Measurements from ENCODE around the gene KAT8.
A peak's percentile ranks its signal among the peaks of the same experiment; 100 is the strongest.

The KAT8 gene

DNA sequence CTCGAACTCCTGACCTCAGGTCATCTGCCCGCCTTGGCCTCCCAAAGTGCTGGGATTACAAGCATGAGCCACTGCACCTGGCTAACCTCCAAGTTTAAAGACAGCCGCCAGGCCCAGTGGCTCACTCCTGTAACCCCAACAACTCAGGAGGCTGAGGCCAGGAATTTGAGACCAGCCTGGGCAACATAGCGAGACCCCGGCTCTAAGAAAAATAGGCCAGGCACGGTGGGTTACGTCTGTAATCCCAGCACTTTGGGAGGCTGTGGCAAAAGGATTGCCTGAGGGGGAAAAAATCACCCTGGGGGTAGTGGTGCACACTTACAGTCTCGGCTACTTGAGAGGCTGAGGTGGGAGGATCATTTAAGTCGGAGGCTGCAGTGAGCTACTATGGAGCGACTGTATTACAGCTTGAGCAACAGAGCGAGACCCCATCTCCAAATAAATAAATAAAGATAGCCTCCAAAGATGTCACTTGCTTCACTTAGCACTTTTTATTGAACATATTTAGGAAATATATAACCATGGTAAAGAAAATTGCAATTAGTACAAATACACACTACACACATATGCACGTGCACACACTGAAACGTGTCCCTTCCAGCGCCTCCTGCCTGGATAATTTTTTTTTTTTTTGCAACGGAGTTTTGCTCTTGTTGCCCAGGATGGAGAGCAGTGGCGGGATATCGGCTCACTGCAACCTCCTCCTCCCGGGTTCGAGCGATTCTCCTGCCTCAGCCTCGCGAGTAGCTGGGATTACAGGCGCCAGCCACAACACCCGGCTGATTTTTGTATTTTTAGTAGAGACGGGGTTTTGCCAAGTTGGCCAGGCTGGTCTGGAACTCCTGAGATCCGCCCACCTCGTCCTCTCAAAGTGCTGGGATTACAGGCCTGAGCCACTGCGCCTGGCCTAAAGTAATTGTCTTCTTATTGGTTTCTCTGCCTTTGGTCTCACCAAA, 10.7 kb upstream of the KAT8 start:
- no peak for DNase-seq (ENCODE audit: low read depth in 2 of 2, low spot score in 1 of 2)

DNA sequence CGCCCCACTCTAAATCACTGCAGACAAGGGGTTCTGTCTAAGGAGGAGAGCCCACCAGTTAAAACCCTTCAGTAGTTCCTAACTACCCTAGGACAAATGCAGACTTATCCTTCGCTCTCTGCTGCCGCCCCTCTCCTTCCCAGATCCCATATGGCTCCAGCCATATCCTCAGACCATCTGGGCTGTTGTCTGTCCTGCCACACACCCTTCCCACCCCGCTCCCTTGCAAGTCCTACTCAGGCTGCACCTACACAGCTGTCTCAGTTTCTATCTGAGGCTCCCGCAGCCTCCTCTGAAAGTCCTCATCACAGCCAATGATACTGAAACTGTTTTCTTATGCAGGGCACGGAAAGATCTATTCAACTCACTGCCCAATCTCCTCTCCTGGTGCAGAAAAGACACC, 10.0 kb upstream of the KAT8 start:
- no peak for DNase-seq (ENCODE audit: low read depth in 2 of 2, low spot score in 1 of 2)

DNA sequence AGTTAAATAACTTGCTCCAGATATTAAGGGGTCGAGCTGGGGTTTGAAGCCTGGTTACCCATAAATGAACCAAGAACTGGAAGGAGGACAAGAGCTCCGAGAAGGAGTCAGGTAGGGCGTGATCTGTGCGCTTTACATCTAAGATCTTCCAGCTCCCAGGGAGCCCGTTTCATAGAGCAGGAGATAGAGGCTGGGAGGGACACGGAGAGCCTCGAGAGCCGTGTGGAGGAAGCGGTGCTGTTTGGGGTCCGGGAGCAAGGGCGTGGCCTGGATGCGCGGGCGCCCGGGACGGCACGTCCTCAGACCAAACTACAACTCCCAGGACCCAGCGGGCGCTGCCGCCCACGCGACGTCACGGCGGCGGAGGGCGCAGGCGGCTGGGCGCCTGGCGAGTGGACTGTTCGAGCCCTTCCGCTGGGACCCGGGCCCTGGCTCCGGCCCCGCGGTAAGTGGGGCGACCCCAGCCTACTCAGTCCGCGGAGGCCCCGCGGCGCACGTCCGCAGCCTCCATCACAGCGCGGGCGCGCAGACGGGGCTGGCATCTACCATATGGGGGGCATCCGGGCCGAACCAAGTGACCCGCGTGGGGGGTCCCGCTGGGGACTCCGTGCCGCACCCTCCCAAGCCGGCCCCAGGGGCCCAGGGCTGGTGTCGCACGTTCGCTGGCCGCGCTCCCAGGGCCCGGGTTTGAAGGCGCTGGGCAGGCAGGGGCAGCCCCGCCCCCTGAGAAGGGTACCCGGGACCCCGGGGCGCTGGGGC, 9.2 kb upstream of the KAT8 start, which contains the start of gene BCKDK:
Gene BCKDK, plus strand, starts transcription at position 352 of the 759 bp plus-strand sequence. CDS start 838 bp downstream, outside the sequence.
- DNase-seq (ENCODE audit: low read depth in 2 of 2, low spot score in 1 of 2) = peak; percentile 33 to 38

DNA sequence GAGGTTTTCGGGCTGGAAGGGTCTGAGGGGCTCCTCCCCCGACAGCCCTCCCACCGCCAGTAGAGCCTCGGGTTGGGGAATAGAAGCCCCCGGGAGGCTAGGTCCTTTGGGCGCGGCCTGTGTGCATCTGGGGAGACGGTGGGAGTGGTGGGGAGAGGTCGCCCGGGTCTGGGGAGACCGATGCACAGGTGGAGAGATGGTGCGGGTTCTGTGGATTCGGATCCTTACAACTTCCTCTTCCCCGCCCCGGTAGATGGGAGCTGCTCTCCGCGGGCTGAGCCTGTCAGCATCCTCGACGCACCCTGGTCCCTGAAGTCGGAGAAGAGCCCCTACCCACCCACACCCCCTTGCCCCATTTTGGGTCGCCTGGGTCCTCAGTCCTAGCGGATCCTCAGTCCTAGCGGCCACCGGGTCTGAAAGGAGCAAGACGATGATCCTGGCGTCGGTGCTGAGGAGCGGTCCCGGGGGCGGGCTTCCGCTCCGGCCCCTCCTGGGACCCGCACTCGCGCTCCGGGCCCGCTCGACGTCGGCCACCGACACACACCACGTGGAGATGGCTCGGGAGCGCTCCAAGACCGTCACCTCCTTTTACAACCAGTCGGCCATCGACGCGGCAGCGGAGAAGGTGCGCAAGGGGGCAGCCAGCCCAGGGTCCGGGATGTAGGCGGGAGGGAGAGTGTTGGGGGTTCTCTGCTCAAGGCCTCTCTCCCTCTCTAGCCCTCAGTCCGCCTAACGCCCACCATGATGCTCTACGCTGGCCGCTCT, 8.5 kb upstream of the KAT8 start:
- no peak for DNase-seq (ENCODE audit: low read depth in 2 of 2, low spot score in 1 of 2)

DNA sequence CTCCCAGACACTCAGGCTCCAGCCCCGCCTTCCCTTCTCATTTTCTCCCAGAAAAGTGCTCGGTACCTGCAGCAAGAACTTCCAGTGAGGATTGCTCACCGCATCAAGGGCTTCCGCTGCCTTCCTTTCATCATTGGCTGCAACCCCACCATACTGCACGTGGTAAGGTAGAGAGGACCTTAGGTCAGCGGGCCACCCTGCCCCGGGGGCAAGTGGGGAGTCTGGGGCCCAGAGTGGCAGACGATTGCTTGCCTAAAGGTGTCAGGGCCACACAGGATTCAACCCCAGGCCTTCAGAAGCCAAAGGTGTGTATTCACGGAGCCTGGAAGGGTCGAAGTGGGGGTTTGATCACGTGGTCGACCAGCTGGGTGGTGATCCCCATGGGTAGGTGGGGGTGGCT, 7.8 kb upstream of the KAT8 start:
- no peak for DNase-seq (ENCODE audit: low read depth in 2 of 2, low spot score in 1 of 2)

DNA sequence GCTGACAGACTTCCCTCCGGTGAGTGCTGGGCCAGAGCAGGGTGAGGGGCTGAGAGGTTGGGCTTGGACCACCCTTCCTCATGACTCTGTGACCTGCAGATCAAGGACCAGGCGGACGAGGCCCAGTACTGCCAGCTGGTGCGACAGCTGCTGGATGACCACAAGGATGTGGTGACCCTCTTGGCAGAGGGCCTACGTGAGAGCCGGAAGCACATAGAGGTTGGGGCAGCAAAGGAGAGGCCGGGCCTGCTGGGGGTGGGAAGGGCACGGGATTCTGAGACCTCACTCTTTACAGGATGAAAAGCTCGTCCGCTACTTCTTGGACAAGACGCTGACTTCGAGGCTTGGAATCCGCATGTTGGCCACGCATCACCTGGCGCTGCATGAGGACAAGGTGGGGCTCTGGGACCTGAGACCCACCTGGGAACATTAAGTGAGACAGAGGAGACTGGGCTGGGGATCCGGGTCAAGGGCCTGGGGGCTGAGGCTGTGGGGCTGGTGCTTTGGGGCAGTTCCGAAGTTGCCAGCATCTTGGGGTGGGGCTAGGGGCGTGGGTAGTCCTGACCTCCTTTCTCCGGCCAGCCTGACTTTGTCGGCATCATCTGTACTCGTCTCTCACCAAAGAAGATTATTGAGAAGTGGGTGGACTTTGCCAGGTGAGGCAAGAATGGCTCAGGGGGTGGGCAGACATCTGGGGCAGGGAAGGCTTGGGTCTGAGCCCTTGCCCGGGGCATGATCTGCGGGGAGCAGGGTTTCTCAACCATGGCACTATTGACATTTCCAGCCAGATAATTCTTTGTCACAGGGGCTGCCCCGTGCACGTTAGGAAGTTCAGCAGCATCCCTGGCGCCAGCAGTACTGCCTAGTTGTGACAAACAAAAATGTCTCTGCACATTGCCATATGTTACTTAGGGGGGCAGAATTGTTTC, 7.1 kb upstream of the KAT8 start:
- no peak for DNase-seq (ENCODE audit: low read depth in 2 of 2, low spot score in 1 of 2)

DNA sequence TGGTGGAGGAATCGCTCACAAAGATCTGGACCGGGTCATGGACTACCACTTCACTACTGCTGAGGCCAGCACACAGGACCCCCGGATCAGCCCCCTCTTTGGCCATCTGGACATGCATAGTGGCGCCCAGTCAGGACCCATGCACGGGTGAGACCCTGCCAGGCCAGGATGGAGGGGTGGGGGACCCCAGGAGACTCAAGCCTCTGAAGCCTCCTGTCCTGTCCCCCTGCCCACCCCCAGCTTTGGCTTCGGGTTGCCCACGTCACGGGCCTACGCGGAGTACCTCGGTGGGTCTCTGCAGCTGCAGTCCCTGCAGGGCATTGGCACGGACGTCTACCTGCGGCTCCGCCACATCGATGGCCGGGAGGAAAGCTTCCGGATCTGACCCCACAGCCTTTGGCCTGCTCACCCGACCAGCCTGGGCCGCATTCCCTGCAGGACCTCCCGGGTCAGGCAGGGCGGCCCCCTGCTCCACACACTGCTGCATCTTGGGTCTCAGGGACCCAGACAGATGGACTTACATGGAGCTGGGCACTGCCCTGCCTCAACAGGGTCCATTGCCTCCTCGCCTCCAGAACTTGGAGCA, 5.5 kb upstream of the KAT8 start:
- no peak for DNase-seq (ENCODE audit: low read depth in 2 of 2, low spot score in 1 of 2)

DNA sequence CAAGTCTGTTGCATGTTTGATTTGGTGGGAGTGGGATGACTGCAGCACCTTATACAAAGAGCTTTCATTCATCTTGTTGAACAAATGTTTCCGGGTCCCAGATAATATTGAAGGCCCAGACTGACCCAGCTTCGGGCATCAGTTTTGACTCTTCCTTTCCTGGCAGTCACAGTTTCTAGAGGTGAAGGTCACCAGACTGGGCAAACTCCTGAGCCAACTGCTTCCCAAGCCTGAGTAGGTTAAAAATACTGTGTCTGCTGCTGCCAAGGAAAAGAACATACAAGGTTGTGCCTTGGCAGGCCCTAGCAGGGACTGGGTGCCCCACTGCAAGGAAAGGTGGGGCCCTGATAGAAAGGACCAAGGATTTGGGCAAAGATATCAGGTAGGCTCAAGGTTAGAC, 4.8 kb upstream of the KAT8 start:
- DNase-seq (ENCODE audit: low read depth in 2 of 2, low spot score in 1 of 2) = no peak

DNA sequence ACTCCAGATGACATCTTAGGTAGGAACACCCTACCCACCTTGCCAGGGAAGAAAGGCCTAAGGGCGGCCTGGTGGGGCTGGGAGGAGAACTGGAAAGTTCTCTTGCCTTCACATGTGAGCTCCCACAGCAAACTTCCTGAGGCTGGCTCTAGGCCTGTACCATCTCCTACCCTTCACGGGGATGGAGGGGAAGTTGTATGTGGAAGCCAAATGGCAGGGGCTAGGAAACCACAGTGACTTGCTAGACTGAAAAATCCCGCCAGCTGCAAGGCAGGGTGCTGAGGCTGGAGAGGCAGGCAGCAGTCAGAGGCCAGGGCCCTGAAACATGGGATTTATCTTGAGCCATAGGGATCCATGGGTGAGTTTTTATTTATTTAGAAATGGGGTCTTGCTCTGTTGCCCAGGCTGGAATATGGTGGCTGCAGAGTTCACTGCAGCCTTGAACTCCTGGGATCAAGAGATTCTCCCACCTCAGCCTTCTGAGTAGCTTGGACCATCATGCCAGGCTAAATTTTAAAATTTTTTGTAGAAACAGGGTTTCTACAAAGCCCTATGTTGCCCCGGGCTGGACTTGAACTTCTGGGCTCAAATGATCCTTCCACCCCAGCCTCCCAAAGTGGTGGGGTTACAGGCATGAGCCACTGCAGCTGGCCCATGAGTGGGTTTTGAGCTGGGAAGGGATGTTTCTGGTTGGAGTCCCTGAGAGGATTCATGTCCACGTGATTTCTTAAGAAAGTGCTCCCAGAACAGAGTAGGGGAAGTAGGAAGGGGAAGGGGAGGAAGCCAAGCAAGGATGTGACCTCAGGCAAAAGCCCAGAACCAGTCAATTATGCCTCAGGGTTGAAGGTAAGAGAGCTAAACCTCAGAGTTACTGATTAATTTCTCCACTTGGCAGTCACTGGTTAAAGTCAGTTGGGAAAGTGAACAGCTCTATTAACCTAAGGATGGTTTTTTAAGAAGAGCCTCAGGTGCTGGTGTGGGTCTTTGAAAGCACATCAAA, 4.0 kb upstream of the KAT8 start:
- DNase-seq (ENCODE audit: low read depth in 2 of 2, low spot score in 1 of 2) = no peak

DNA sequence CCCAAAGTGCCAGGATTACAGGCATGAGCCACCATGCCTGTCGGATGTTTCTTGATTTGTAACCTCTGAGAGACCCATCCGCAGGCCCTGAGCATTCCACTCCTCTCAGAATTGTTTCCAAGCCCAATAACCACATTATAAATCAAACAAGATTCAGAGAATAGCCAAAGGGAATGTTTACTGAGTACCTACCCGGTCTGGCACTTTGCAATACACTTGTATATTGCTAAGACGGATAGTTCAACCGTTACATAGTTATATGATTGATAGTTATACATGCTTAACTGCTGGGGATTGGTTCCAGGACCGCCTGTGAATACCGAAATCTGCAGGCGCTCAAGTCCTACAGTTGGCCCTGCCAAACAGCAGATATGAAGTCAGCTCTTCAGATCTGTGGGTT, 3.0 kb upstream of the KAT8 start:
- DNase-seq (ENCODE audit: low read depth in 2 of 2, low spot score in 1 of 2) = no peak

DNA sequence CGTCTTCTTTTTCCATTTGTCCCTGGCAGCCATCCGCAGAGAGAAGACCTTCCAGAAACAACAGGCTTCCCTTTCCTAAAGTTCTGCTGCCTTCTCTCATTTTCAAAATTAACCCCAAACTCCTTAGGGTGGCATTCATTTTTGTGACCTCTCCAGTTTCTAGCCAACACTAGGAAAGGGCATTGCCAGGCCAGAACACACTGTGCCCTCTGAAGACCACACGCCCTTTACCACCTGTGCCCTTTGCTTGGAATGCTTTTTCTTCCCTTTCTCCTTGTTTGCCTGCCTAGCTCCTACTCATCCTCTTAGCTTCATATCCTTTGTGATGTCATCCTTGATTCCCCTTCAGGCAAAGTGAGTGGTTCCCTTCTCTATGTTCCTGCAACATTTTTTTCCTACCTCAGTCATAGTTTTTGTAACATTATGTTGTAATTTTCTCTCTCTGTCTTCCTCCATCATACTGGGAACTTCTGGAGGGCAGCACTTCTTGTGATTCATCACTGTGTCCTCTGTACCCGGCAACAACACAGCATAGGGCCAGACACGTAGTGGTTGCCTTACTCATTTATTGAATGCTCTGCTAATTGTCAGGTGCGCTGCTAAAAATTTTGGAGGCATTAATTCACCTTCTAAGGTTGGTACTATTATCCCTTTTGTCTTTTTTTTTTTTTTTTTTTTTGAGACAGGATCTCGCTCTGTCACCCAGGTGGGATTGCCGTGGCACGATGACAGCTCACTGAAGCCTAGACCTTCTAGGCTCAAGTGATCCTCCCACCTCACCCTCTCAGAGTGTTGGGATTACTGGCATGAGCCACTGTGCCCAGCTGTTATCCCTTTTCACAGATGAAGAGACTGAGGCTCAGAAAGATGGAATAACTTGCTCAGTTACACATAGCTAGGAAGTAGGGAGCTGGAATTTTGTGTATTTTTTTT, 1.0 kb downstream of the KAT8 start:
- no peak for DNase-seq (ENCODE audit: low read depth in 2 of 2, low spot score in 1 of 2)

DNA sequence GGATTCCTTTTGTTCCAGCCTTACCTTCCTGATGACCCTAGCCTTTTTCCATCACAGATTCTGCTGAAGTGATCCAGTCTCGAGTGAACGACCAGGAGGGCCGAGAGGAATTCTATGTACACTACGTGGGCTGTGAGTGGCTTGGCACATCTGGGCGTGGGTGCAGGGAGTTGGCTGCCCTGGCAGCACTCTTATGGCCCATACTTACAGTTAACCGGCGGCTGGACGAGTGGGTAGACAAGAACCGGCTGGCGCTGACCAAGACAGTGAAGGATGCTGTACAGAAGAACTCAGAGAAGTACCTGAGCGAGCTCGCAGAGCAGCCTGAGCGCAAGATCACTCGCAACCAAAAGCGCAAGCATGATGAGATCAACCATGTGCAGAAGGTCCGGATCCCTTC, 2.7 kb downstream of the KAT8 start:
- DNase-seq (ENCODE audit: low read depth in 2 of 2, low spot score in 1 of 2) = no peak

DNA sequence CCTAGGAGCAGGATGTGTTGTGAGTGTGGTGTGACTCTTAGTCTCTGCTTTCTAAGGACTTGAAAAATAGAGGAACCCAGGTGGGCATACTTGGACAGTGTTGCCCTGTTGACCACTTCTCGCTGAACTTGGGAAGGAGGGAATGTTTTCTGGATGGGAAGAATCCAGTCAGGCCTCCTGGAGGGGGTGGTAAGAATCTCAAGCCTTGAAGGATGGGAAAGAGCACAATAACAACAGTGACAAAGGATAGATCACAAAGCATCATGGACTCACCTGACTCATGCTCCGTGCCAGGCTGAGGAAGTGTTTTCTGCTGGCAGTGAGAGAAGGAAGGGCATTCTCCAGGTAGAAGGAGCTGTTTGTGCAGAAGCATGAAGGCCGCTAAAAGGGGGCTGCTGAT, 8.4 kb downstream of the KAT8 start:
- no peak for DNase-seq (ENCODE audit: low read depth in 2 of 2, low spot score in 1 of 2)

DNA sequence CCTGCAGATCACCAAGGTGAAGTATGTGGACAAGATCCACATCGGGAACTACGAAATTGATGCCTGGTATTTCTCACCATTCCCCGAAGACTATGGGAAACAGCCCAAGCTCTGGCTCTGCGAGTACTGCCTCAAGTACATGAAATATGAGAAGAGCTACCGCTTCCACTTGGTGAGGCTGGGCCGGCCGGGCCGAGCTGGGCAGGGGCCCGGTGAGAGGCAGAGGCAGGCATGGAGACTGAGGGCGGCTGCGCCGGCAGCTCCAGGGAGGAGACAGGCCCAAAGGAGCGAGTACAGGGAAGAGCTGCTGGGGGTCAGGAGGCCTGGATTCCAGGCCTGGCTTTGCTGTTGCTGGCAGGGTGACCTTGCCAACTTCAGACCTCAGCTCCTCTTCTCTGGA, 9.7 kb downstream of the KAT8 start:
- DNase-seq (ENCODE audit: low read depth in 2 of 2, low spot score in 1 of 2) = no peak

DNA sequence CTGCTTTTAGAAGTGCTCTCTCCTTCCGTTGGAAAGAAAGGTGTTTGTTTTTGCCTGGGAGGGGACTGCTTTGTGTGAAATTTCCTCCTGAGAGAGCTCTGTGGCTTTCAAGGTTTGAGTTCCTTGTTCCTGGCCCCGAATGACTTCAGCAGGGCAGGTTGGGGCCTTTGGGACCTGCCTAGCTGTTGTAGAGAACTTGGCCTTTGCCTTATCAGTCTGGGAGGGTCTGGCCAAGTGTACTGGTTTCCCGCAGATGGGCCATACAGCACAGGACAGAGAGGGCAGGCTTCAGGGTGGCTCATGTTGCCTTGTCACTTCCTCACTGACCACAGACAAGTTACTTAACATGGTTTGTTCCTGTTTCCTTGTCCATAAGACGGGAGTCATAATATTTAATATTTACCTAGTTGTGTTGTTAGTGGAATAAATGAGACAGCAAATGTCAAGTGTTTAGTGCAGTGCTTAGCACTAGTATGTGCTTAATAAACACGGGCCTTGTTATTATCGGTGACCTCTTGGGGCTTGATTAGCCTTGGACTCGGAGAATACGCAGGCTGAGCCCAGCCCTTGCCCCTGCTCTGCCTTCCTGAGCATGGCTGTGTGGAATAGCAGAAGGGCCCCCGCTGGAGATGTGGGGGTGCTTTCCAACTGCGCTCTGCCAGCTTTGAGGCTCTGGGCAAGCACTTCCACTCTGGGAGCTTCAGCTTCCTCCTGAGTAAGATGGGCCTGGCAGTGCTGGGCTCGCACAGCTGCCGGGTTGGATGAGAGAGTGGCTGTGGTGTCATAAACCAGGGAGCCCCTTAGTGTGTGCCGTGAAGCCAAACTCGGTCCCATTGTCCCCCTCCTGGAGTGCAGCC, 11.5 kb downstream of the KAT8 start:
- DNase-seq (ENCODE audit: low read depth in 2 of 2, low spot score in 1 of 2) = no peak

DNA sequence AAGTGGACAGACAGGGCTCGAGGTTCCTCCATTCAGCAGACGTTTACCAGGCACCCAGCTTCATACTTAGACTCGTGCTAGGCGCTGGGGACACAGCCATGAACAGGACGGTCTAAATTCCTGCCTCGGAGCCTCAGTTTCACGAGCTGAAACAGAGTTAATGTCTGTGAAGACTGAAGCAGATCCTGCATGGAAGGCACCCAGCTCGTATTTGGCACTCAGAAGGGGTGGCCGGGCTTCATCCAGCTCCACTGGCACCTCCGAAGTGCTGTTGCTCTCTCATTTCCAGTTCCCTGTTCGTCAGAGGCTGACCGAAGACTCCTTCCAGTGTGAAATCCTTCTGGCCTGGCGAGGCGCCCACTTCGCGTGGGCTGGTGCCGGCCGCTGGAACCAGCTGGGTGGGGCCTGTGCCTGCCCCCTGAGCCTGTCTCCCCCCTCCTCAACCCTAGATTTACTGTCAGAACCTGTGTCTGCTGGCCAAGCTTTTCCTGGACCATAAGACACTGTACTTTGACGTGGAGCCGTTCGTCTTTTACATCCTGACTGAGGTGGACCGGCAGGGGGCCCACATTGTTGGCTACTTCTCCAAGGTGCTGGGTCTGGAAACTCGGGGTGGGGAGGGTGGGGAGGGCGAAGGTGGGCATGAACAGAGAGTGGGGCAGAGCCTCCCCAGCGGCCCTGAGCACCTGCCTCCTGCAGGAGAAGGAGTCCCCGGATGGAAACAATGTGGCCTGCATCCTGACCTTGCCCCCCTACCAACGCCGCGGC, 12.3 kb downstream of the KAT8 start:
- no peak for DNase-seq (ENCODE audit: low read depth in 2 of 2, low spot score in 1 of 2)
